Germinal center (tissue), 1 donor: Measurements from ENCODE around the gene NT5DC4.

ENCODE experiments used
- DNase-seq: peaks from one replicate; pipeline ENCODE4 v3.0.0; 2012; ENCODE audit warnings: mixed read lengths, low spot score

Gene NT5DC4

GRCh38 chr2:112754564-112754963 lies 33.7 kb downstream of the NT5DC4 start:
- no peak for DNase-seq

DNA sequence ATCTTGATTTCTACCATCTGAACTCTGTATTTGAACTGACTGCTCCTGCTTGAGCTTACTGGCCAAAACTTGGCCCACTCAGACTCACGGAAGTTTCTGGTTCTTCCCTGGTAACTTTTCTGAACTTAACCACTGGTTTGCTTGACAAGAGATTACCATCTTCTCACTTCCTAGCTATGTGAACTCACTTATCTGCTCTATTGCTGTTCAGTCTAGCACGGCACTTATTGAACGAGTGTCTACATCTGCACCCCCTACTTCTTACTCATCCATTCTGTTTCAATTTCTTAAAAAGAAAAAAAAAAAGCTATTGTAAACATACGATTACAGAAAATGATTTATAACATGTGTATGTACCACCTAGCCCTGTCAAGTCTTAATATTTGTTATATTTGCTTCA lies 34.6 kb downstream of the NT5DC4 start:
- no peak for DNase-seq

- DNase-seq, result no peak
Observed at GRCh38 chr2:112756207-112756606, 35.4 kb downstream of the NT5DC4 start.

- DNase-seq, result no peak
Observed at GRCh38 chr2:112757265-112757664, 36.4 kb downstream of the NT5DC4 start.

DNA sequence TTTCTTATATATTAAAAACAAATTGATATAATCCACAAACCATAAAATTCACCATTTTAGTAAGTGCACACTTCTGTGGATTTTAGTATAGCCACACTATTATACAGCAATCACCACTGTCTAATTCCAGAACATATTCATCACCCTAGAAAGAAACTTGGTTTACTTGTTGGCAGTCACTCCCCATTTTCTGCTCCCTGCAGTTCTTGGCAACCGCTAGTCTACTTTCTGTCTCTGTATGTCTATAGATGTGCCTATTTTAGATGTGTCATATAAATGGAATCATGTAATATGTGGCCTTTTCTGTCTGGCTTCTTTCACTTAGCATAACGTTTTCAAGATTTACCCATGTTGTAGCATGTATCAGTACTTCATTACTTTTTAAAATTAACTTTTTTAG lies 37.9 kb downstream of the NT5DC4 start:
- no peak for DNase-seq

GRCh38 chr2:112760149-112760548 lies 39.3 kb downstream of the NT5DC4 start:
- no peak for DNase-seq

DNA sequence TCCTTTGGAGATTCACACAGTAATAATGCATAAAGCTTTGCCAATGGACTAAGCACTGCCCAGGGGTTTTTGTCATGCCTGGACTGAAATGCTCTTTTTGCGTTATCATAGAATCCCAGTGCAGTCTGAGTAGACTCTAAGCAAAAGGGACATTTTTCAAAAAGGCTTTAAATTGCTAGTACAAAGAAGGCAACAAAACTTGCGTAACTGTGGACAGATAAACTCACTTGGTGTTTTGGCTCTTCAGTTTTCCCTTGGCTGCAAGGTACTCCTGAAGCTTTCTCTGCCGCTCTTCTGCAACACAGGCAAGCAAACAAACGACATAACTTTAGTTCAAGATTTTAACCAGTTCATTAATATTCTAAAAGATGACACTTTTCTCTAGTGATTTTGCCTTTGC lies 41.5 kb downstream of the NT5DC4 start:
- DNase-seq, result no peak

DNA sequence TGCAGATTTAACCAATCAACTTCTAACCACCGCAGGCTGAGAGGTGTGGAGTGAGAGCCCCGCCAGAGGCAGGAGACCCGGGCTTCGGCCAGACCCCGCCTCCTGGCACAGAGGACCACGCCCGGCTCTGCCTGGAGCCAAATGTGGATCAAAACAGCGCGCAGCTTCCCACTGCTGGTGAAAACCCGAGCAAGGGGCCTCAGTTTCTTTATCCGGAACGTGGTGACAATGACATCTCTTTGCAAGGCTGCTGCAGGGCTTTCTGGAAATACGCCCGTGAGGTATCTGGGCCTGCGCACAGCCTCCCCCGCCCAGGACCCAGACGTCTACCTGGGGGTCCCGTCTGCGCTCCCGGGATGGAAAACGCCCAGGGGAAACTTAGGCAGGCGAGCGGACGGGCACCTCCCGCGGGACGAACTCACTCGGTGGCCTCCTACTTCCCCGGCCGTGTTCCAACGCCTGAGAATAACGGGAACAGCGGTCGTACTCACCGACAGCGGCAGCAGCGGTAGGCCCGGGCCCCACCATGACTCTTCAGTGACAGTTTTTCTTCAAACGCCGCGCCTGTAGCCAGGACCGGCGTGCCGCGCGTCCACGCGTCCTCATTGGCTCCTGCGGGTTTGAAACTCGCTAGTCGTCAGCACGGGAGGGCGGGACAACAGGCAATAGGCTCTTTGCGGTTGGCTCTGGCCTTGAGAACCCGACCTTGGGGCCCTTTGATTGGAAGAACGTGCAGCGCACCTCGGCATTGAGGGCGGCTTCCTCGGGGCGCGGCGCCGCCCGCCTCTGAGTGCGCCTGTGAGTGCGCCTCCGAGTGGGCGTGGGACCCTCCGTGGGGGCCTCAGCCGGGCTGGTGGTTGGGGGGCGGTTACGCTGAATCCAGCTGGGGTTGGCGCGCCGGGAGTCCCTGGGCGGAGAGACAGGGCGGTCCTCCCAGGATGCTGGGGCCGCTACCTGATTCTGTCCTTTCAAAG lies 43.5 kb downstream of the NT5DC4 start, which contains the start of gene CKAP2L:
CKAP2L (minus strand) TSS at position 539 of the 974 bp plus-strand sequence; CDS start at position 528, 11 bp downstream.
- DNase-seq, result peak; percentile 99

DNA sequence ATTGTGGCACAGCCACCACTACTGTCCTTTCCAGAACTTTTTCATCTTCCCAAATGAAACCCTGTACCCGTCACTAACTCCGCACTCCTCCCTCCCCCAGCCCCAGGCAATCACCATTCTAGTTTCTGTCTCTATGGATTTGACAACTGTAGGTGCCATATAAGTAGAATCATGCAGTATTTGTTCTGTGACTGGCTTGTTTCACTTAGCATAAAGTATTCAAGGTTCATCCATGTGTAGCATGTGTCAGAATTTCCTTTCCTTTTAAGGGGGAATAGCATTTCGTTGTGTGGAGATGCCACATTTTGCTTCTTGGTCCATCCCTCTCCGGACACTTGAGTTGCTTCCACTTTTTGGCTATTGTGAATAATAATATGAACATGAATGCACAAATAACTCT lies 44.4 kb downstream of the NT5DC4 start:
- no peak for DNase-seq

DNA sequence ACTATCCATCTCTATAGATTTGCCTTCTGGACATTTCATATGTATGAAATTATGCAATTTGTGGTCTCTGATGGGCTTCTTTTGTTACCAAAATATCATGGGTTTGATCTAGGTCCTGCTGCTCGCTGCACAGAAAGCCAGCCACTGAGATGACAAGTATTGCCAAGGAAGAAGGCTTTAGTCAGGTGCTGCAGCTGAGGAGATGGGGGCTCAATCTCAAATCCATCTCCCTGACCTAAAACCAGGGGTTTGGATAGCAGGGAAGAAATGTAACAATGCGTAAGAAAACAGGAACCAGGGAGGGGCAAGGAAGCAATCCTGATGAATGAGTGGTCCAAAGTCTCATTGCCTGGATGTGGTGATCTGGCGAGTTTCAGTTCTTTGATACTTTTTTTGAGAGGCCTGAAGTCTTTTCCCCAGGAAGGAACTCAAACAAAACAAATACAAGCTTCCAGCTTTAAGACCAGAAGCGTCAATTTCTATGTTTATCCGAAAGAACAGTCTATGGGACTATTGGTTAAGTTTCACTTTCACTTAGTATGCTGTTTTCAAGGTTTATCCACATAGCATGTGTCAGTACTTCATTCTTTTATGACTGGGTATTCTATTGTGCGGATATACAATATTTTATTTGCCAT lies 47.0 kb downstream of the NT5DC4 start:
- DNase-seq, result no peak

DNA sequence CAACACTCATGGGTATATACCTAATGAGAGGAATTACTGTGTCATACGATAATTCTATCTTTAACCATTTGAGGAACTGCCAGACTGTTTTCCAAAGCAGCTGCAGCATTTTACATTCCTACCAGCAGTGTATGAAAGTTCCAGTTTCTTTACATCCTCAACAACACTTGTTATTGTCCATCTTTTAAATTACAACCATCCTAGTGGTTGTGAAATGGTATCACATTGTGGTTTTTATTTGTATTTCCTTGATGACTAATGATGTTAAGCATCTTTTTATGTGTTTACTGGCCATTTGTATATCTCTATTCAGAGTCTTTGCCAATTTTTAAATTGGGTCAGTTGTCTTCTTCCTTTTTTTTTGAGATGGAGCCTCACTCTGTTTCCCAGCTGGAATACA lies 47.6 kb downstream of the NT5DC4 start:
- DNase-seq, result no peak

GRCh38 chr2:112772322-112772721 lies 51.5 kb downstream of the NT5DC4 start:
- no peak for DNase-seq

DNA sequence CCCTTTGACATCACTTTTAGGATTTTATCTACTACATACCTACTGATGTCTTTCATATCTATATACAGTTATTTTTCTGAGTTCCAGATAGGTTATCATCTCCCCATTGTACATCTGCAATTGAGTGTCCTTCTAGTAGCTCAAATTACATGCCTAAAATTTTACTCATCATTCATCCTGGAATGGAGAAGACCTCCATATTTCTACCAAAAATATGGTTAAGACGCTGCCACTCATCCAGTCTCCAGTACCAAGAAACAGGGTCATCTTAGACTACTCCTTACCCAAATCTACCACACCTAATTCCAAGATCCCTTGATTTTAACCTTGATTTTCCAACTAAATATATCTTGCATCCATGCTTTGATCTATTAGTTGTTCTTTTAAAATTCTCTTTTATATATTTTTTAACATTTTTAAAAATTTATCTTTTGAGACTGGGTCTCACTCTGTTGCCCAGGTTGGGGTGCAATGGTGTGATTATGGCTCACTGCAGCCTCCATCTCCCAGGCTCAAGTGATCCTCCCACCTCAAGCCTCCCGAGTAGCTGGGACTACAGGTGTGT lies 52.2 kb downstream of the NT5DC4 start:
- no peak for DNase-seq

GRCh38 chr2:112773556-112773955 lies 52.7 kb downstream of the NT5DC4 start:
- no peak for DNase-seq

GRCh38 chr2:112774536-112775285 lies 53.9 kb downstream of the NT5DC4 start:
- DNase-seq, result no peak

GRCh38 chr2:112776113-112776512 lies 55.3 kb downstream of the NT5DC4 start:
- no peak for DNase-seq

- DNase-seq, result no peak
Observed at GRCh38 chr2:112777036-112777435, 56.2 kb downstream of the NT5DC4 start.

DNA sequence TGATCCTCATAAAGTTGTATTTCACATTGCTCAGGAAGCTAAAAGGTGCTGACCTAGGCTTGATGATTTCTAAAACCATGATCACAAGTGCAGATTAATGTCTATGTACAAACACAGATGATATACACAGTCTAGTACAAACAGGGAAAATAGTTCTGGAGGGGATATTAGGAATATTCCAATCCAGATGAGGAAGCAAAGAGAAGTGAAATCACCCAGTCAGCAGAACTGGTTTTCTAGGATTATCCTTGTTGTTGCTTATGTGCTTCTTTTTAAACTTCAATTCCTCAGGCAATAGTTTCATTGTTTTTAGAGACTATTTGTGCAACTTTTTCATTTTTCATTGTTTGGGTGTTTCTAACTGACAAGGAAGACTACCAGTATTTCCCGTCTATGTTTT lies 58.8 kb downstream of the NT5DC4 start:
- DNase-seq, result no peak

DNA sequence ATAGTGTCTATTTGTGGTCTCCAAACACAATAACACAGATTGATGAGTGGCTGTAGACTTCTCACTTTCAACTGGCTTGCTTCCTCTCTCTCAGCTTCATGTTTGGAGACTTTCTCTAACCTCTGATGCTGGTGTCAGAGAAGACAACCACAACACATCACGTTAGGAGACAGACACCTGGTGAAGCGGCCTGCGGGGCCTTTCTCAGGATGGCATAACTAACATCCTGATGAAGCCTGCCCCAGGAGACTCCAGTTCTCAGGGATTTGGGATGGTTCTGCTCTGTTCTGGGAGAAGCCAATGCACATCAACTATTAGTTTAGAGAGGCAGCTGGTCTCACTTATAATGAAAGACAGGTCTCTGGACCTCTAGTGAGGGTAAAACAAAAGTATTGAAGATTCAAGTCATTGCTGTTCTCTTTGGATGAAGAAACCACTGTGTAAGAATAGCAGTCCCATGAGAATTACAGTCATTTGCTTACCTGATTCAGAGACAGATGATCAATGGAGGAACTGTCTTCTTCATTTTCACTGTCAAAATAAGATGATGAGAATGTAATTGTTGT lies 61.5 kb downstream of the NT5DC4 start:
- peak; percentile 30 for DNase-seq

GRCh38 chr2:112783187-112783714 lies 62.4 kb downstream of the NT5DC4 start:
- no peak for DNase-seq
